Mucosa of stomach (tissue), 1 donor: ENCODE data around the gene CARD16.
"Not testable (repeated sequence)": the region's sequence is repeated elsewhere in the genome, so short reads cannot be mapped to it uniquely, and the experiment has no call there.

Experiments used
- H3K27me3 ChIP-seq: one replicate; pipeline ENCODE4 v1.7.0; 2013; ENCODE audit warnings: mild to moderate bottlenecking, low read length; ENCODE audit not compliant: control insufficient read depth, insufficient read depth
- H3K36me3 ChIP-seq: one replicate; pipeline ENCODE4 v1.7.0; 2013; ENCODE audit warnings: low read length; ENCODE audit not compliant: control insufficient read depth, insufficient read depth
- H3K4me1 ChIP-seq: one replicate; pipeline ENCODE4 v1.7.0; 2013; ENCODE audit warnings: mild to moderate bottlenecking, low read length; ENCODE audit not compliant: control insufficient read depth, insufficient read depth
- H3K4me3 ChIP-seq: one replicate; pipeline ENCODE4 v1.7.0; 2013; ENCODE audit warnings: low read length
- H3K9ac ChIP-seq: one replicate; pipeline ENCODE4 v1.7.0; 2013; ENCODE audit warnings: mild to moderate bottlenecking, low read length, moderate library complexity
- H3K9me3 ChIP-seq: one replicate; pipeline ENCODE4 v1.7.0; 2013; ENCODE audit warnings: mild to moderate bottlenecking, low read length, moderate library complexity; ENCODE audit not compliant: control insufficient read depth
- donor health status: Pancreatic carcinoma.

Gene CARD16

GRCh38 chr11:105040703-105041102 is 4.4 kb downstream of the CARD16 start:
- Histone ChIP-seq H3K9ac (no peak overlapping the region), H3K4me1 (peaks cover 19% of the 10 kb centered on the region), H3K9me3 (no peaks in the 10 kb centered on the region), H3K36me3 (no peaks in the 10 kb centered on the region), H3K4me3 (no peak overlapping the region), H3K27me3 (no peaks in the 10 kb centered on the region)

- Histone ChIP-seq H3K4me1 (peaks cover 16% of the 10 kb centered on the region), H3K27me3 (no peaks in the 10 kb centered on the region), H3K4me3 (peak within 1 kb of the TSS; percentile 34), H3K9me3 (no peaks in the 10 kb centered on the region), H3K9ac (peak within 1 kb of the TSS; percentile 80), H3K36me3 (no peaks in the 10 kb centered on the region)
Measured at GRCh38 chr11:105034813-105035620, 10.1 kb downstream of the CARD16 start, which contains the start of gene CASP1. TSS of gene CASP1 (minus strand) at chr11:105035144. CDS start at chr11:105035113, 31 bp downstream.

- not testable (repeated sequence) for H3K36me3 ChIP-seq, H3K9me3 ChIP-seq, H3K27me3 ChIP-seq
- Histone ChIP-seq H3K4me3 (peak overlapping the region; percentile 34), H3K4me1 (peaks cover 16% of the 10 kb centered on the region), H3K9ac (peak overlapping the region; percentile 80)
Measured at GRCh38 chr11:105034388-105034787, 10.7 kb downstream of the CARD16 start.

- no peaks in the 10 kb centered on the region for H3K27me3 ChIP-seq
- no peak overlapping the region for H3K4me3 ChIP-seq
- peaks cover 16% of the 10 kb centered on the region for H3K4me1 ChIP-seq
- peak overlapping the region; percentile 80 for H3K9ac ChIP-seq
- no peaks in the 10 kb centered on the region for H3K36me3 ChIP-seq
- H3K9me3 ChIP-seq, result no peaks in the 10 kb centered on the region
Measured at GRCh38 chr11:105033781-105034180, 11.4 kb downstream of the CARD16 start.

GRCh38 chr11:105033343-105033742 is 11.8 kb downstream of the CARD16 start:
- Histone ChIP-seq H3K9ac (no peak overlapping the region), H3K9me3 (no peaks in the 10 kb centered on the region), H3K36me3 (no peaks in the 10 kb centered on the region), H3K27me3 (no peaks in the 10 kb centered on the region), H3K4me1 (peaks cover 16% of the 10 kb centered on the region), H3K4me3 (no peak overlapping the region)

- peaks cover 21% of the 10 kb centered on the region for H3K4me1 ChIP-seq
- H3K9ac ChIP-seq, result no peak overlapping the region
- H3K36me3 ChIP-seq, result no peaks in the 10 kb centered on the region
- no peaks in the 10 kb centered on the region for H3K27me3 ChIP-seq
- no peaks in the 10 kb centered on the region for H3K9me3 ChIP-seq
- no peak overlapping the region for H3K4me3 ChIP-seq
Measured at GRCh38 chr11:105032495-105032894, 12.6 kb downstream of the CARD16 start.

GRCh38 chr11:105027678-105028077 is 17.5 kb downstream of the CARD16 start:
- Histone ChIP-seq H3K9me3 (no peaks in the 10 kb centered on the region), H3K36me3 (no peaks in the 10 kb centered on the region), H3K4me3 (no peak overlapping the region), H3K9ac (no peak overlapping the region), H3K4me1 (peaks cover 13% of the 10 kb centered on the region), H3K27me3 (no peaks in the 10 kb centered on the region)

GRCh38 chr11:105024394-105024793 is 20.7 kb downstream of the CARD16 start:
- no peak overlapping the region for H3K9ac ChIP-seq
- H3K27me3 ChIP-seq, result no peaks in the 10 kb centered on the region
- H3K4me1 ChIP-seq, result peaks cover 17% of the 10 kb centered on the region
- H3K36me3 ChIP-seq, result no peaks in the 10 kb centered on the region
- H3K4me3 ChIP-seq, result no peak overlapping the region
- no peaks in the 10 kb centered on the region for H3K9me3 ChIP-seq

GRCh38 chr11:105023003-105023402 is 22.1 kb downstream of the CARD16 start, which contains the start of gene CASP5:
TSS of gene CASP5 (minus strand) at chr11:105023168. CDS start at chr11:105023136, 32 bp downstream.
- no peaks in the 10 kb centered on the region for H3K9me3 ChIP-seq
- H3K4me3 ChIP-seq, result no peak within 1 kb of the TSS
- peaks cover 16% of the 10 kb centered on the region for H3K4me1 ChIP-seq
- H3K9ac ChIP-seq, result no peak within 1 kb of the TSS
- no peaks in the 10 kb centered on the region for H3K27me3 ChIP-seq
- H3K36me3 ChIP-seq, result no peaks in the 10 kb centered on the region

- Histone ChIP-seq H3K9ac (no peak overlapping the region), H3K4me1 (peaks cover 11% of the 10 kb centered on the region), H3K36me3 (no peaks in the 10 kb centered on the region), H3K9me3 (no peaks in the 10 kb centered on the region), H3K4me3 (no peak overlapping the region), H3K27me3 (no peaks in the 10 kb centered on the region)
Measured at GRCh38 chr11:105022527-105022926, 22.6 kb downstream of the CARD16 start.

GRCh38 chr11:105007463-105007862 is 37.7 kb downstream of the CARD16 start:
- Histone ChIP-seq H3K4me1 (no peaks in the 10 kb centered on the region), H3K4me3 (no peak overlapping the region), H3K9me3 (no peaks in the 10 kb centered on the region), H3K36me3 (no peaks in the 10 kb centered on the region), H3K27me3 (no peaks in the 10 kb centered on the region), H3K9ac (no peak overlapping the region)

- Histone ChIP-seq H3K4me1 (no peaks in the 10 kb centered on the region), H3K9ac (no peak overlapping the region), H3K27me3 (no peaks in the 10 kb centered on the region), H3K36me3 (no peaks in the 10 kb centered on the region), H3K9me3 (no peaks in the 10 kb centered on the region), H3K4me3 (no peak overlapping the region)
Measured at GRCh38 chr11:105005451-105005845, 39.7 kb downstream of the CARD16 start.
